Astrocyte (in vitro differentiated cells and primary cell): ENCODE measurements around the gene BFSP2. TPM values are rescaled to one million over a fixed set of nuclear protein-coding genes. Genes with fewer than 3 reads are reported as not detected.

Source experiments
- DNase-seq: peaks from one replicate; pipeline ENCODE4 v3.0.0-alpha.2; 2010; ENCODE audit warnings: low read depth
- FAIRE-seq: peaks from 2 replicates; lab custom pipeline; 2011; peaks lifted over from hg19 to GRCh38; lab: Jason Lieb, UNC
- H2AFZ ChIP-seq: 2 replicates; pipeline ENCODE4 v1.6.0; 2012; ENCODE audit warnings: low read depth, low read length, inconsistent platforms
- H3K27ac ChIP-seq: 2 replicates; pipeline ENCODE4 v1.5.1; 2011; ENCODE audit warnings: low read depth, low read length, inconsistent platforms
- H3K27me3 ChIP-seq: 2 replicates; pipeline ENCODE4 v1.6.0; 2011; ENCODE audit warnings: low read length, inconsistent platforms; ENCODE audit not compliant: insufficient read depth
- H3K36me3 ChIP-seq: 2 replicates; pipeline ENCODE4 v1.5.1; 2011; ENCODE audit warnings: low read length, inconsistent platforms; ENCODE audit not compliant: insufficient read depth
- H3K4me1 ChIP-seq: 2 replicates; pipeline ENCODE4 v1.5.1; 2011; ENCODE audit warnings: low read length, inconsistent platforms; ENCODE audit not compliant: insufficient read depth
- H3K4me2 ChIP-seq: 2 replicates; pipeline ENCODE4 v1.6.0; 2012; ENCODE audit warnings: low read length, inconsistent platforms
- H3K4me3 ChIP-seq: 2 replicates; pipeline ENCODE4 v1.5.1; 2011; ENCODE audit warnings: low read depth, mild to moderate bottlenecking, low read length, inconsistent platforms; ENCODE audit not compliant: insufficient read depth
- H3K79me2 ChIP-seq: 2 replicates; pipeline ENCODE4 v1.6.0; 2012; ENCODE audit warnings: mild to moderate bottlenecking, low read length, inconsistent platforms; ENCODE audit not compliant: insufficient read depth
- H3K9ac ChIP-seq: 2 replicates; pipeline ENCODE4 v1.6.0; 2012; ENCODE audit warnings: mild to moderate bottlenecking, low read length, inconsistent platforms
- H3K9me3 ChIP-seq: 2 replicates; pipeline ENCODE4 v1.5.1; 2012; ENCODE audit warnings: low read depth, mild to moderate bottlenecking, low read length, inconsistent platforms; ENCODE audit not compliant: insufficient read depth
- H4K20me1 ChIP-seq: 2 replicates; pipeline ENCODE4 v1.6.0; 2012; ENCODE audit warnings: low read length, inconsistent platforms; ENCODE audit not compliant: insufficient read depth
- H3K27ac Mint-ChIP-seq: one replicate; pipeline ENCODE4 v1.8.0; 2021; ENCODE audit warnings: mild to moderate bottlenecking, mixed read lengths; ENCODE audit not compliant: unreplicated experiment
- H3K27me3 Mint-ChIP-seq: one replicate; pipeline ENCODE4 v1.8.0; 2021; ENCODE audit warnings: low read depth, mixed read lengths; ENCODE audit not compliant: unreplicated experiment
- H3K36me3 Mint-ChIP-seq: one replicate; pipeline ENCODE4 v1.8.0; 2021; ENCODE audit warnings: low read depth, mixed read lengths; ENCODE audit not compliant: unreplicated experiment
- H3K4me1 Mint-ChIP-seq: one replicate; pipeline ENCODE4 v1.8.0; 2021; ENCODE audit warnings: low read depth, mixed read lengths; ENCODE audit not compliant: unreplicated experiment
- H3K4me3 Mint-ChIP-seq: one replicate; pipeline ENCODE4 v1.8.0; 2021; ENCODE audit warnings: mild to moderate bottlenecking, moderate library complexity, mixed read lengths; ENCODE audit not compliant: unreplicated experiment
- H3K9me3 Mint-ChIP-seq: one replicate; pipeline ENCODE4 v1.8.0; 2021; ENCODE audit warnings: mild to moderate bottlenecking, mixed read lengths; ENCODE audit not compliant: unreplicated experiment
- EZH2 ChIP-seq: IDR thresholded peaks from 2 replicates; pipeline ENCODE4 v1.6.1; 2012; ENCODE audit warnings: mild to moderate bottlenecking, low read length, inconsistent platforms; ENCODE audit not compliant: insufficient read depth
- total RNA-seq: library from RNA; stranded (reverse); gene quantifications from 2 replicates; pipeline ENCODE4 v1.2.1, GENCODE V29; 2021
- TF ChIP-seq, protein P1 (sequence below): IDR thresholded peaks from 2 replicates; pipeline ENCODE4 v1.5.1; 2011; ENCODE audit warnings: low read depth, mild to moderate bottlenecking, inconsistent platforms, low read length, moderate library complexity; ENCODE audit not compliant: insufficient read depth

Gene BFSP2
- total RNA-seq, 1 donor from 2014 or later = not detected

DNA sequence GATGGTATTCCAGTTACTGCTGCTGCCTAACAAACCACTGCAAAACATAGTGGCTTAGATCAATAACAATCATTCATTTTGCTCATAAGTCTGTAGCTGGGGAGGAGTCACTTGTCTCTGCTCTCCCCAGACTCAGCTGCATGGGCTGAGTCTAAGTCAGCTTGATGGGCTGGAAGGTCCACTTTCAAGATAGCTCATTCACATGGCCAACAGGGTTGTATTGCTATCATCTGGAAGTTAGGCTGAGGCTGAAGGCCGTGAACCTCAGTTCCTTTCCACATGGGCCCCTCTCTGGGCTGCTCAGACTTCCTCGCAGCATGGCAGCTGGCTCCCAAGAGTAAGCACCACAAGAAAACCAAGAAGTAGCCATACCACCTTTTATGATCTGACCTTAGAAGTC, 28.7 kb upstream of the BFSP2 start:
- Histone ChIP-seq H3K4me1 (no peaks in the 10 kb centered on the region), H3K79me2 (no peaks in the 10 kb centered on the region), H3K4me3 (no peak overlapping the region), H4K20me1 (no peaks in the 10 kb centered on the region), H3K4me2 (no peak overlapping the region), H2AFZ (no peak overlapping the region), H3K27me3 (no peaks in the 10 kb centered on the region), H3K9me3 (no peaks in the 10 kb centered on the region), H3K9ac (no peak overlapping the region), H3K27ac (no peak overlapping the region), H3K36me3 (no peaks in the 10 kb centered on the region)
- Mint-ChIP-seq H3K4me3 (no peak overlapping the region), H3K27me3 (no peaks in the 10 kb centered on the region), H3K27ac (no peak overlapping the region), H3K36me3 (no peaks in the 10 kb centered on the region), H3K4me1 (no peaks in the 10 kb centered on the region), H3K9me3 (no peaks in the 10 kb centered on the region)
- DNase-seq (no peak), FAIRE-seq (no peak)
- no peak for TF ChIP-seq EZH2
- TF ChIP-seq, protein P1, sequence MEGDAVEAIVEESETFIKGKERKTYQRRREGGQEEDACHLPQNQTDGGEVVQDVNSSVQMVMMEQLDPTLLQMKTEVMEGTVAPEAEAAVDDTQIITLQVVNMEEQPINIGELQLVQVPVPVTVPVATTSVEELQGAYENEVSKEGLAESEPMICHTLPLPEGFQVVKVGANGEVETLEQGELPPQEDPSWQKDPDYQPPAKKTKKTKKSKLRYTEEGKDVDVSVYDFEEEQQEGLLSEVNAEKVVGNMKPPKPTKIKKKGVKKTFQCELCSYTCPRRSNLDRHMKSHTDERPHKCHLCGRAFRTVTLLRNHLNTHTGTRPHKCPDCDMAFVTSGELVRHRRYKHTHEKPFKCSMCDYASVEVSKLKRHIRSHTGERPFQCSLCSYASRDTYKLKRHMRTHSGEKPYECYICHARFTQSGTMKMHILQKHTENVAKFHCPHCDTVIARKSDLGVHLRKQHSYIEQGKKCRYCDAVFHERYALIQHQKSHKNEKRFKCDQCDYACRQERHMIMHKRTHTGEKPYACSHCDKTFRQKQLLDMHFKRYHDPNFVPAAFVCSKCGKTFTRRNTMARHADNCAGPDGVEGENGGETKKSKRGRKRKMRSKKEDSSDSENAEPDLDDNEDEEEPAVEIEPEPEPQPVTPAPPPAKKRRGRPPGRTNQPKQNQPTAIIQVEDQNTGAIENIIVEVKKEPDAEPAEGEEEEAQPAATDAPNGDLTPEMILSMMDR = no peak

DNA sequence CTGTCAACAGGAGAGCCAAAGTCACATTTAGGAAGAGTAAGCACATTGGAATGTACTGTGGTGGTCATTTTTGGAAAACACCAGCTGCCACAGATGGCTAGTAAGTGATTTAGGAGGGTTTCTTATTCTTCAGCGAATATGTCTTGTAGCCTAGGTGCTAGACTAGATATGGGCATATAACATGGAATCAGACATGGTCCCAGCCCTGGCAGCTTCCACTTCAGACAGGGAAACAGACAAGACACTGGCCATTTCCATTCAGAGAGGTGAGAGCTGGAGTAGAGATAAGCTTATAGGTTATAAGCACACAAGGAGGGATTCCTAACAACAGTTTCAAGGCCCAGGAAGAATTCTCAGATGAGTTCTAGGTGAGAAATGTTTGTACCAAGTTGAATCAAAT, 28.2 kb upstream of the BFSP2 start:
- H3K9me3 ChIP-seq = no peaks in the 10 kb centered on the region
- DNase-seq (no peak), FAIRE-seq (no peak)
- no peaks in the 10 kb centered on the region for H3K79me2 ChIP-seq
- no peak overlapping the region for H3K9ac ChIP-seq
- H3K4me3 Mint-ChIP-seq = no peak overlapping the region
- H2AFZ ChIP-seq = no peak overlapping the region
- no peaks in the 10 kb centered on the region for H3K36me3 Mint-ChIP-seq
- H3K27me3 Mint-ChIP-seq = no peaks in the 10 kb centered on the region
- H3K36me3 ChIP-seq = no peaks in the 10 kb centered on the region
- no peaks in the 10 kb centered on the region for H3K9me3 Mint-ChIP-seq
- H3K4me1 ChIP-seq = no peaks in the 10 kb centered on the region
- H4K20me1 ChIP-seq = no peaks in the 10 kb centered on the region
- no peak overlapping the region for H3K27ac Mint-ChIP-seq
- H3K27ac ChIP-seq = no peak overlapping the region
- TF ChIP-seq, protein P1 = no peak
- TF ChIP-seq EZH2 = no peak
- no peak overlapping the region for H3K4me2 ChIP-seq
- H3K4me1 Mint-ChIP-seq = no peaks in the 10 kb centered on the region
- H3K27me3 ChIP-seq = no peaks in the 10 kb centered on the region
- H3K4me3 ChIP-seq = no peak overlapping the region

DNA sequence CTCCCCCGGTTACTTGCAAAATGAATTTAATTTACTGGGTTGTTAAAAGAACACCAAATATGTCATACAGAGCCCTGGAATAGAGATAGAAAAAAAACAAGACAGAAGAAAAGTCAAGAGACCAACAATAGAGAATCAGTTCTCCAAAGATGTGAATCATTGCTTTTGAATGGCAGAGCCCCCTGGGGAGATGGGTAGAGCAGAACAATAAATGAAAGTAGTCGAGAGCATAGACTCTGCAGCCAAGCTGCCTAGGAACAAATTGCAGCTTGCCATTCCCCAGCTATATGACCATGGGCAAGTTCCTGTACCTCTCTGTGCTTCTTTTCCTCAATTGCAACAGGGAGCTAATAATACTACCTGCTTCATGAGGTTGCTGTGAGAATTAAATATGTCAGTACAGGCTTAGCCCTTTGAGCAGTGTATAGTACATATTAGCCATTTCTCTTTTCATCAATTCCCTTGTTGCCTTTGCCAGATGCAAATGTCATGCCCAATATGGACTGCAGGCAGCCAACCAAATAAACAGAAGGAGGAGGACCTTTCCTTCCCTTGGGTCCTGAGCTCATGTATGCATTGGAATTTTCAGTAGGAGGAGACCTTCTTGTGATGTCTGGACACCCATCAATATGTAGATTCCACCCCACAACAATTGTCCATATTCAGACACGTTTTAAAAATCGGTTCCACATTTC, 25.0 kb upstream of the BFSP2 start:
- Histone ChIP-seq H2AFZ (no peak overlapping the region), H3K27me3 (no peaks in the 10 kb centered on the region), H3K9ac (no peak overlapping the region), H3K9me3 (no peaks in the 10 kb centered on the region), H3K79me2 (no peaks in the 10 kb centered on the region), H3K27ac (no peak overlapping the region), H3K4me1 (no peaks in the 10 kb centered on the region), H3K4me2 (no peak overlapping the region), H4K20me1 (no peaks in the 10 kb centered on the region), H3K4me3 (no peak overlapping the region), H3K36me3 (no peaks in the 10 kb centered on the region)
- Mint-ChIP-seq H3K27ac (no peak overlapping the region), H3K4me1 (no peaks in the 10 kb centered on the region), H3K36me3 (no peaks in the 10 kb centered on the region), H3K9me3 (no peaks in the 10 kb centered on the region), H3K4me3 (no peak overlapping the region), H3K27me3 (no peaks in the 10 kb centered on the region)
- DNase-seq = no peak
- no peak for FAIRE-seq
- TF ChIP-seq, protein P1 = no peak
- no peak for TF ChIP-seq EZH2
